WI38 (cell line): ENCODE data around the gene CYP8B1.

ENCODE experiments used
- H3K4me3 ChIP-seq: 2 replicates; pipeline ENCODE4 v1.5.1; 2011; ENCODE audit warnings: low read depth, mild to moderate bottlenecking, control low read depth, low read length
- CTCF ChIP-seq: IDR thresholded peaks from 2 replicates; pipeline ENCODE4 v1.5.1; 2012; ENCODE audit warnings: low read depth, mild to moderate bottlenecking, control low read depth, low read length

CYP8B1 gene

GRCh38 chr3:42852441-42852840, 23.2 kb downstream of the CYP8B1 start:
- no peak for TF ChIP-seq CTCF
- H3K4me3 ChIP-seq = no peak overlapping the region

- no peak overlapping the region for H3K4me3 ChIP-seq
- no peak for TF ChIP-seq CTCF
Measured at GRCh38 chr3:42851228-42851834, 24.3 kb downstream of the CYP8B1 start.

GRCh38 chr3:42850263-42850662, 25.4 kb downstream of the CYP8B1 start:
- H3K4me3 ChIP-seq = no peak overlapping the region
- no peak for TF ChIP-seq CTCF

- TF ChIP-seq CTCF = no peak
- H3K4me3 ChIP-seq = no peak overlapping the region
Measured at GRCh38 chr3:42849017-42849416, 26.7 kb downstream of the CYP8B1 start.

- no peak overlapping the region for H3K4me3 ChIP-seq
- TF ChIP-seq CTCF = no peak
Measured at GRCh38 chr3:42847731-42848130, 27.9 kb downstream of the CYP8B1 start.

- no peak overlapping the region for H3K4me3 ChIP-seq
- no peak for TF ChIP-seq CTCF
Measured at GRCh38 chr3:42846685-42847522, 28.8 kb downstream of the CYP8B1 start.

GRCh38 chr3:42844815-42845214, 30.9 kb downstream of the CYP8B1 start:
- no peak for TF ChIP-seq CTCF
- no peak overlapping the region for H3K4me3 ChIP-seq
